Hepatocyte (in vitro differentiated cells): ENCODE data around the gene ADGRL3. TPM values are rescaled to one million over a fixed set of nuclear protein-coding genes. Genes with fewer than 3 reads are reported as not detected.

Experiments used
- DNase-seq: peaks from one replicate; pipeline ENCODE4 v3.0.0-alpha.2; 2016; ENCODE audit warnings: low spot score
- H2AFZ ChIP-seq: fragments of 200-600 bp; sonication (generic); 2 replicates; pipeline ENCODE4 v1.6.0; 2016; ENCODE audit warnings: antibody characterized with exemption, mild to moderate bottlenecking
- H3K27ac ChIP-seq: fragments of 200-600 bp; sonication (generic); 2 replicates; pipeline ENCODE4 v1.5.1; 2016; ENCODE audit warnings: mild to moderate bottlenecking
- H3K27me3 ChIP-seq: fragments of 200-600 bp; sonication (generic); 2 replicates; pipeline ENCODE4 v1.6.1; 2016
- H3K36me3 ChIP-seq: fragments of 200-600 bp; sonication (generic); replicated peaks from 2 replicates; pipeline ENCODE4 v1.5.1; 2016; ENCODE audit warnings: low read depth; ENCODE audit not compliant: insufficient read depth
- H3K4me1 ChIP-seq: fragments of 200-600 bp; sonication (generic); 2 replicates; pipeline ENCODE4 v1.5.1; 2016; ENCODE audit warnings: mild to moderate bottlenecking, moderate library complexity; ENCODE audit not compliant: insufficient read depth
- H3K4me2 ChIP-seq: fragments of 200-600 bp; sonication (generic); 2 replicates; pipeline ENCODE4 v1.6.0; 2016
- H3K4me3 ChIP-seq: fragments of 200-600 bp; sonication (generic); 2 replicates; pipeline ENCODE4 v1.5.1; 2016; ENCODE audit warnings: mild to moderate bottlenecking
- H3K79me2 ChIP-seq: fragments of 200-600 bp; sonication (generic); 2 replicates; pipeline ENCODE4 v1.6.0; 2017; ENCODE audit warnings: mild to moderate bottlenecking
- H3K9me2 ChIP-seq: fragments of 200-600 bp; sonication (generic); replicated peaks from 2 replicates; pipeline ENCODE4 v1.6.0; 2017; ENCODE audit warnings: mild to moderate bottlenecking; ENCODE audit not compliant: insufficient read depth
- H3K9me3 ChIP-seq: fragments of 200-600 bp; sonication (generic); 2 replicates; pipeline ENCODE4 v1.5.1; 2016; ENCODE audit warnings: low read depth, mild to moderate bottlenecking
- H4K20me1 ChIP-seq: fragments of 200-600 bp; sonication (generic); 2 replicates; pipeline ENCODE4 v1.6.0; 2016; ENCODE audit warnings: mild to moderate bottlenecking; ENCODE audit not compliant: insufficient read depth, poor library complexity, severe bottlenecking
- CTCF ChIP-seq: fragments of 200-600 bp; sonication (generic); IDR thresholded peaks from 2 replicates; pipeline ENCODE4 v1.5.1; 2016; ENCODE audit warnings: antibody characterized with exemption, mild to moderate bottlenecking; ENCODE audit not compliant: poor library complexity
- EZH2 ChIP-seq: fragments of 200-600 bp; sonication (generic); IDR thresholded peaks from 2 replicates; pipeline ENCODE4 v1.6.1; 2016; ENCODE audit warnings: antibody characterized with exemption, mild to moderate bottlenecking, borderline replicate concordance
- EZH2phosphoT487 ChIP-seq: fragments of 200-600 bp; sonication (generic); IDR thresholded peaks from one replicate; pipeline ENCODE4 v1.6.1; 2018; ENCODE audit warnings: antibody characterized with exemption, mild to moderate bottlenecking, low read depth, moderate library complexity; ENCODE audit not compliant: unreplicated experiment, severe bottlenecking
- WGBS: methylation state at CpG from one replicate; pipeline ENCODE4 v1.1.6; 2016; ENCODE audit warnings: low lambda C conversion rate; ENCODE audit errors: missing lambda C conversion rate; 5-methylcytosine and 5-hydroxymethylcytosine counted together
- polyA plus RNA-seq: library from polyadenylated mRNA; unstranded; fragments of >200 nt; fragmentation: Nextera tagmentation; extraction: Ambion mirVana; gene quantifications from 2 replicates; pipeline ENCODE4 v1.2.1, GENCODE V29; 2016
- total RNA-seq: library from RNA; depleted of rRNA; stranded (reverse); fragments of >200 nt; gene quantifications from 2 replicates; pipeline ENCODE4 v1.2.3, GENCODE V29; 2014

Gene ADGRL3
- total and polyA plus RNA-seq, 2 experiments from 2014 or later, result 4.4 to 21.2 TPM

- no peak for TF ChIP-seq CTCF
- no peak for DNase-seq
- H3K9me3 ChIP-seq, result no peaks in the 10 kb centered on the region
- no peaks in the 10 kb centered on the region for H3K9me2 ChIP-seq
- H3K4me3 ChIP-seq, result no peak overlapping the region
- no peaks in the 10 kb centered on the region for H3K79me2 ChIP-seq
- H3K27me3 ChIP-seq, result no peaks in the 10 kb centered on the region
- no peak overlapping the region for H2AFZ ChIP-seq
- H4K20me1 ChIP-seq, result no peaks in the 10 kb centered on the region
- no peaks in the 10 kb centered on the region for H3K36me3 ChIP-seq
- H3K4me2 ChIP-seq, result no peak overlapping the region
- no peak overlapping the region for H3K27ac ChIP-seq
- WGBS, result 57% methylated on average over 2 of the region's 2 CpGs
- H3K4me1 ChIP-seq, result no peaks in the 10 kb centered on the region
These were observed 896.8 kb downstream of the ADGRL3 start for GRCh38 chr4:62096881-62097280.

- H3K4me1 ChIP-seq, result no peaks in the 10 kb centered on the region
- TF ChIP-seq EZH2, result no peak
- H2AFZ ChIP-seq, result no peak overlapping the region
- H3K79me2 ChIP-seq, result no peaks in the 10 kb centered on the region
- no peaks in the 10 kb centered on the region for H3K9me3 ChIP-seq
- H3K4me3 ChIP-seq, result no peak overlapping the region
- no peak for DNase-seq
- no peaks in the 10 kb centered on the region for H4K20me1 ChIP-seq
- WGBS, result 83% methylated on average over 1 of the region's 1 CpG
- no peaks in the 10 kb centered on the region for H3K9me2 ChIP-seq
- H3K27ac ChIP-seq, result no peak overlapping the region
- no peak overlapping the region for H3K4me2 ChIP-seq
- H3K36me3 ChIP-seq, result no peaks in the 10 kb centered on the region
- H3K27me3 ChIP-seq, result no peaks in the 10 kb centered on the region
These were observed 915.1 kb downstream of the ADGRL3 start for GRCh38 chr4:62115216-62115615.

DNA sequence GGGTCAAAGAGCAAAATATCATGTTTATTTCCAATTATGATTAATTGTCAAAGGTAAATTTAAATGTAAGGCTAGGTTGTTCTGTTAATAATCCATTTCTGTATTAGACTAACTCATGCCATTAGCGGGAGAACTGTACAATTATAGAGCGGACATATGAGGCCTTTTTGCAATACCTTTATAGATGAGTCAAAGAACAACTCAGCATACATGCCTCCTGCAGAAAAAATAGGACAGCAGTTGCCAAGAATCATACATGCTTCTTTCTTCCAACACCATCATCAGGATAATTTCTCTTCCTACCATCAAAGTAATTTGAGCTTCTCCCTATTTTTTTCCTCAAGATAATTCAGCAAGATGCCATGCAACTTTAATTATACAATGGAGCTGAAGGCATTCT, 917.8 kb downstream of the ADGRL3 start:
- no peaks in the 10 kb centered on the region for H4K20me1 ChIP-seq
- no peak overlapping the region for H3K27ac ChIP-seq
- H3K79me2 ChIP-seq, result no peaks in the 10 kb centered on the region
- H3K9me3 ChIP-seq, result no peaks in the 10 kb centered on the region
- H3K27me3 ChIP-seq, result no peaks in the 10 kb centered on the region
- no peaks in the 10 kb centered on the region for H3K4me1 ChIP-seq
- WGBS, result 94% methylated on average over 2 of the region's 2 CpGs
- no peak overlapping the region for H3K4me2 ChIP-seq
- no peak overlapping the region for H3K4me3 ChIP-seq
- no peak for DNase-seq
- H2AFZ ChIP-seq, result no peak overlapping the region
- H3K36me3 ChIP-seq, result no peaks in the 10 kb centered on the region
- no peaks in the 10 kb centered on the region for H3K9me2 ChIP-seq
- TF ChIP-seq CTCF (no peak), EZH2phosphoT487 (no peak), EZH2 (no peak)

- TF ChIP-seq CTCF, result no peak
- TF ChIP-seq EZH2phosphoT487, result no peak
- TF ChIP-seq EZH2, result no peak
- no peaks in the 10 kb centered on the region for H3K4me1 ChIP-seq
- no peaks in the 10 kb centered on the region for H3K9me2 ChIP-seq
- no peak overlapping the region for H3K4me3 ChIP-seq
- H3K79me2 ChIP-seq, result no peaks in the 10 kb centered on the region
- H3K4me2 ChIP-seq, result no peak overlapping the region
- no peaks in the 10 kb centered on the region for H3K36me3 ChIP-seq
- no peak for DNase-seq
- H4K20me1 ChIP-seq, result no peaks in the 10 kb centered on the region
- no peaks in the 10 kb centered on the region for H3K9me3 ChIP-seq
- H3K27ac ChIP-seq, result no peak overlapping the region
- WGBS, result 61% methylated on average over 2 of the region's 2 CpGs
- no peaks in the 10 kb centered on the region for H3K27me3 ChIP-seq
- H2AFZ ChIP-seq, result no peak overlapping the region
These were observed 918.4 kb downstream of the ADGRL3 start for GRCh38 chr4:62118558-62118957.
